Breast epithelium (tissue), 4 donors: ENCODE measurements around the gene DGKB. TPM values are rescaled to one million over a fixed set of nuclear protein-coding genes. Genes with fewer than 3 reads are reported as not detected.

ENCODE experiments used
- DNase-seq, 2 donors: peaks; one replicate each; pipeline ENCODE4 v3.0.0-alpha.2; 2019; ENCODE audit warnings: low spot score in 2 of 2
- H3K27ac ChIP-seq, 2 donors: fragments of 200-600 bp; sonication (generic) in 1 of 2; one replicate each; pipeline ENCODE4 v1.5.1; 2016 to 2019; ENCODE audit warnings: mild to moderate bottlenecking in 1 of 2
- H3K27me3 ChIP-seq, 2 donors: fragments of 200-600 bp; sonication (generic) in 1 of 2; one replicate each; pipeline versions ENCODE4 v1.5.1 to v1.6.0; 2017 to 2019; ENCODE audit warnings: control low read depth in 1 of 2, mild to moderate bottlenecking in 1 of 2
- H3K36me3 ChIP-seq: fragments of 200-600 bp; one replicate; pipeline ENCODE4 v1.5.1; 2019
- H3K4me1 ChIP-seq, 2 donors: fragments of 200-600 bp; sonication (generic); one replicate each; pipeline ENCODE4 v1.5.1; 2016 to 2019; ENCODE audit warnings: control low read depth in 1 of 2
- H3K4me3 ChIP-seq, 3 donors: fragments of 200-600 bp; sonication (generic); 1 replicate in 2 of 3; 2 replicates in 1 of 3; pipeline ENCODE4 v1.5.1; 2016 to 2019; ENCODE audit warnings: mild to moderate bottlenecking in 3 of 3, moderate library complexity in 2 of 3
- H3K9me3 ChIP-seq, 2 donors: fragments of 200-600 bp; sonication (generic) in 1 of 2; one replicate each; pipeline ENCODE4 v1.5.1; 2016 to 2019; ENCODE audit warnings: control low read depth in 1 of 2
- POLR2A ChIP-seq: fragments of 450-650 bp; IDR thresholded peaks from one replicate; pipeline ENCODE4 v1.6.1; 2016; ENCODE audit warnings: antibody characterized with exemption, mild to moderate bottlenecking, moderate library complexity
- POLR2AphosphoS5 ChIP-seq, 3 donors: sonication (generic); formaldehyde crosslinking; IDR thresholded peaks; one replicate each; pipeline ENCODE4 v1.6.1; 2017; ENCODE audit warnings: antibody characterized with exemption in 3 of 3
- intact Hi-C: fragments of 100-400 bp; cut with DNase I; formaldehyde crosslinking; loops from one replicate; pipeline ENCODE4 v1.15.1; 2023; ENCODE audit warnings: low total_unique reads
- total RNA-seq, 3 donors: library from RNA; depleted of rRNA; stranded (reverse); fragments of >200 nt; gene quantifications; one replicate each; pipeline ENCODE4 v1.1.0, GENCODE V29; 2016
- TF ChIP-seq, protein P1 (sequence below), 3 donors: fragments of 450-650 bp; IDR thresholded peaks; one replicate each; pipeline ENCODE4 v1.5.1; 2016 to 2017; ENCODE audit warnings: antibody characterized with exemption in 3 of 3, mild to moderate bottlenecking in 3 of 3, moderate library complexity in 3 of 3

DGKB gene
- total RNA-seq, 3 donors from 2014 or later = 0.16 to 0.44 (median 0.33) TPM

DNA sequence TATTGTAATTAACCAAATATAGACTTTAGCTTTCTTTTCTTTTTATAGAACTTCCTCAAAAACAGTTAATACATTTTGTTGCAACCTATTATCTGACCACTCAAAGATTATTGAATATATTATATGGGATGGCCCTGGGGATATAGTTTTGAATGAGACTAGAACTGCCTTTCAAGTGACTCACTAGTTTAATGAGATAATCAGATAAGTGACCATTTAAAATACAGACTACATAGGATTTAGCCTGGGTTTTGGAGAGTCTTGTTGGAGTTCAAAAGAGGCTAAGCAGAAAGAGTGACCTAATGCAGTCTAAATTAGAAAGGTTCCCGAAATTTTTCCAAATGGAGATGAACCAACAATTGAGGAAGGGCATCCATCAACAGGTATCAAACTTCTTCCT lies 607.9 kb downstream of the DGKB start:
- Histone ChIP-seq H3K36me3 (no peaks in the 10 kb centered on the region), H3K4me1 (no peaks in the 10 kb centered on the region), H3K27me3 (no peaks in the 10 kb centered on the region), H3K4me3 (no peak overlapping the region), H3K9me3 (no peaks in the 10 kb centered on the region), H3K27ac (no peak overlapping the region)
- intact Hi-C loops = no loop called here
- TF ChIP-seq, protein P1, sequence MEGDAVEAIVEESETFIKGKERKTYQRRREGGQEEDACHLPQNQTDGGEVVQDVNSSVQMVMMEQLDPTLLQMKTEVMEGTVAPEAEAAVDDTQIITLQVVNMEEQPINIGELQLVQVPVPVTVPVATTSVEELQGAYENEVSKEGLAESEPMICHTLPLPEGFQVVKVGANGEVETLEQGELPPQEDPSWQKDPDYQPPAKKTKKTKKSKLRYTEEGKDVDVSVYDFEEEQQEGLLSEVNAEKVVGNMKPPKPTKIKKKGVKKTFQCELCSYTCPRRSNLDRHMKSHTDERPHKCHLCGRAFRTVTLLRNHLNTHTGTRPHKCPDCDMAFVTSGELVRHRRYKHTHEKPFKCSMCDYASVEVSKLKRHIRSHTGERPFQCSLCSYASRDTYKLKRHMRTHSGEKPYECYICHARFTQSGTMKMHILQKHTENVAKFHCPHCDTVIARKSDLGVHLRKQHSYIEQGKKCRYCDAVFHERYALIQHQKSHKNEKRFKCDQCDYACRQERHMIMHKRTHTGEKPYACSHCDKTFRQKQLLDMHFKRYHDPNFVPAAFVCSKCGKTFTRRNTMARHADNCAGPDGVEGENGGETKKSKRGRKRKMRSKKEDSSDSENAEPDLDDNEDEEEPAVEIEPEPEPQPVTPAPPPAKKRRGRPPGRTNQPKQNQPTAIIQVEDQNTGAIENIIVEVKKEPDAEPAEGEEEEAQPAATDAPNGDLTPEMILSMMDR (IDR thresholded peaks at IDR 0.05) = no peak
- TF ChIP-seq POLR2A = no peak
- DNase-seq = no peak

- no peak for DNase-seq
- Histone ChIP-seq H3K27ac (no peak overlapping the region), H3K4me1 (no peaks in the 10 kb centered on the region), H3K9me3 (no peaks in the 10 kb centered on the region), H3K4me3 (no peak overlapping the region), H3K36me3 (no peaks in the 10 kb centered on the region), H3K27me3 (no peaks in the 10 kb centered on the region)
- TF ChIP-seq, protein P1 (IDR thresholded peaks at IDR 0.05) = no peak
- TF ChIP-seq POLR2A (no peak), POLR2AphosphoS5 (IDR thresholded peaks at IDR 0.05) (no peak)
- intact Hi-C loops = no loop called here
These were observed 609.1 kb downstream of the DGKB start for GRCh38 chr7:14293434-14293833.

DNA sequence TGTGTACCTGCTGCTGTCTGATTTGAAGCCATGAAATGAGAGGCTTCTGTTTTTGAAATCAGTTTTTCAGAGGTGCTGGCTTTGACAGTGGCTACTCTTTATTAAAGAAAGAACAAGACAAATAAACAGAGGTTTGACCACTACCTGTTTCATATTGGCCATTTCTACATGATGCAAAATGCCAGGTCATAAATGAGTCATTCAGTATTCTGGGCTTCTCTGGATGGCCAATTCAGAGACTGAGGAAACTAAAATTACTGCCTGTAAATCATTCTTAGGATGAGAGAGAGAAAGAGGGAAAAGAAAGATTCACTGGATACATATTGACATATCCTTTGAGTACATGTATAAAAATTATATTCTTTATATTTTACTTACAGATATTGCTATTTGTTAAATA lies 609.8 kb downstream of the DGKB start:
- DNase-seq = no peak
- TF ChIP-seq, protein P1 (IDR thresholded peaks at IDR 0.05) = no peak
- TF ChIP-seq POLR2AphosphoS5 (IDR thresholded peaks at IDR 0.05) = no peak
- no peak for TF ChIP-seq POLR2A
- Histone ChIP-seq H3K4me1 (no peaks in the 10 kb centered on the region), H3K27me3 (no peaks in the 10 kb centered on the region), H3K27ac (no peak overlapping the region), H3K36me3 (no peaks in the 10 kb centered on the region), H3K9me3 (no peaks in the 10 kb centered on the region), H3K4me3 (no peak overlapping the region)
- intact Hi-C loops = no loop called here

- TF ChIP-seq, protein P1 (IDR thresholded peaks at IDR 0.05) = no peak
- TF ChIP-seq POLR2A = no peak
- TF ChIP-seq POLR2AphosphoS5 (IDR thresholded peaks at IDR 0.05) = no peak
These were observed 612.6 kb downstream of the DGKB start for GRCh38 chr7:14289957-14290356.

GRCh38 chr7:14288701-14289100 lies 613.9 kb downstream of the DGKB start:
- H3K9me3 ChIP-seq = no peaks in the 10 kb centered on the region
- DNase-seq = no peak
- TF ChIP-seq POLR2A (no peak), POLR2AphosphoS5 (IDR thresholded peaks at IDR 0.05) (no peak)
- TF ChIP-seq, protein P1 (IDR thresholded peaks at IDR 0.05) = no peak
- no peak overlapping the region for H3K4me3 ChIP-seq
- H3K36me3 ChIP-seq = no peaks in the 10 kb centered on the region
- H3K27me3 ChIP-seq = no peaks in the 10 kb centered on the region
- intact Hi-C loops = no loop called here
- H3K4me1 ChIP-seq = no peaks in the 10 kb centered on the region
- H3K27ac ChIP-seq = no peak overlapping the region

More at GRCh38 chr7:14289957-14290356, 612.6 kb downstream of the DGKB start:
- Histone ChIP-seq H3K4me3 (no peak overlapping the region), H3K27ac (no peak overlapping the region), H3K27me3 (no peaks in the 10 kb centered on the region), H3K4me1 (no peaks in the 10 kb centered on the region), H3K9me3 (no peaks in the 10 kb centered on the region), H3K36me3 (no peaks in the 10 kb centered on the region)
- intact Hi-C loops = no loop called here
- DNase-seq = no peak
